H9 (cell line): ENCODE data around the gene MAGI1. TPM values are rescaled to one million over a fixed set of nuclear protein-coding genes. Genes with fewer than 3 reads are reported as not detected.

Experiments used
- DNase-seq: peaks from one replicate; pipeline ENCODE4 v3.0.0-alpha.2; 2017
- H2AFZ ChIP-seq: one replicate; pipeline ENCODE4 v1.6.1; 2013; ENCODE audit warnings: mild to moderate bottlenecking, low read length, control low read depth, moderate library complexity
- H2AK5ac ChIP-seq: 2 replicates; pipeline ENCODE4 v1.6.1; 2013; ENCODE audit warnings: low read length, control low read depth, mixed read lengths; ENCODE audit not compliant: insufficient read length
- H2BK120ac ChIP-seq: one replicate; pipeline ENCODE4 v1.6.1; 2013; ENCODE audit warnings: low read depth, mild to moderate bottlenecking, low read length, control low read depth, inconsistent platforms; ENCODE audit not compliant: poor library complexity, severe bottlenecking
- H2BK12ac ChIP-seq: 2 replicates; pipeline ENCODE4 v1.6.1; 2013; ENCODE audit warnings: low read length, control low read depth, mixed read lengths, low read depth; ENCODE audit not compliant: insufficient read length
- H2BK15ac ChIP-seq: 2 replicates; pipeline ENCODE4 v1.6.1; 2013; ENCODE audit warnings: low read depth, low read length, control low read depth
- H2BK20ac ChIP-seq: one replicate; pipeline ENCODE4 v1.6.1; 2013; ENCODE audit warnings: low read depth, mild to moderate bottlenecking, low read length, control low read depth, inconsistent platforms; ENCODE audit not compliant: poor library complexity, severe bottlenecking
- H2BK5ac ChIP-seq: 2 replicates; pipeline ENCODE4 v1.6.1; 2013; ENCODE audit warnings: low read length, control low read depth, mixed read lengths; ENCODE audit not compliant: insufficient read length
- H3K14ac ChIP-seq: 2 replicates; pipeline ENCODE4 v1.6.1; 2013; ENCODE audit warnings: low read length, control low read depth; ENCODE audit not compliant: insufficient read depth
- H3K18ac ChIP-seq: 2 replicates; pipeline ENCODE4 v1.6.1; 2013; ENCODE audit warnings: low read depth, mild to moderate bottlenecking, mixed read lengths, low read length, control low read depth; ENCODE audit not compliant: insufficient read length
- H3K23ac ChIP-seq: 2 replicates; pipeline ENCODE4 v1.6.1; 2013; ENCODE audit warnings: low read length, control low read depth, mixed read lengths, low read depth; ENCODE audit not compliant: insufficient read length
- H3K23me2 ChIP-seq: 2 replicates; pipeline ENCODE4 v1.6.1; 2013; ENCODE audit warnings: low read depth, mild to moderate bottlenecking, mixed read lengths, low read length, control low read depth; ENCODE audit not compliant: insufficient read length, poor library complexity, severe bottlenecking
- H3K27ac ChIP-seq: 2 replicates; pipeline ENCODE4 v1.5.1; 2013; ENCODE audit warnings: low read length, control low read depth, mixed read lengths, low read depth; ENCODE audit not compliant: insufficient read length
- H3K27me3 ChIP-seq: 2 replicates; pipeline ENCODE4 v1.6.1; 2013; ENCODE audit warnings: low read length, control low read depth, inconsistent platforms; ENCODE audit not compliant: insufficient read depth
- H3K4ac ChIP-seq: 2 replicates; pipeline ENCODE4 v1.6.1; 2013; ENCODE audit warnings: low read depth, mild to moderate bottlenecking, control low read depth, inconsistent platforms, low read length, moderate library complexity
- H3K4me1 ChIP-seq: 2 replicates; pipeline ENCODE4 v1.6.1; 2013; ENCODE audit warnings: low read length, control low read depth, inconsistent platforms; ENCODE audit not compliant: insufficient read depth
- H3K4me2 ChIP-seq: 2 replicates; pipeline ENCODE4 v1.6.1; 2013; ENCODE audit warnings: low read length, control low read depth, mixed read lengths; ENCODE audit not compliant: insufficient read length, insufficient read depth
- H3K56ac ChIP-seq: 2 replicates; pipeline ENCODE4 v1.6.1; 2013; ENCODE audit warnings: low read depth, mild to moderate bottlenecking, mixed read lengths, low read length, control low read depth; ENCODE audit not compliant: insufficient read length
- H3K79me1 ChIP-seq: 2 replicates; pipeline ENCODE4 v1.6.1; 2013; ENCODE audit warnings: low read depth, mild to moderate bottlenecking, moderate library complexity, low read length, control low read depth, inconsistent platforms; ENCODE audit not compliant: insufficient read depth, poor library complexity, severe bottlenecking
- H3K79me2 ChIP-seq: 2 replicates; pipeline ENCODE4 v1.6.1; 2013; ENCODE audit warnings: low read length, control low read depth, inconsistent platforms; ENCODE audit not compliant: insufficient read depth
- H3K9ac ChIP-seq: 2 replicates; pipeline ENCODE4 v1.6.1; 2013; ENCODE audit warnings: low read length, control low read depth, mixed read lengths; ENCODE audit not compliant: insufficient read length; ENCODE audit errors: extremely low read depth
- H3K9me3 ChIP-seq: one replicate; pipeline ENCODE4 v1.6.1; 2013; ENCODE audit warnings: low read depth, low read length, inconsistent platforms; ENCODE audit not compliant: control insufficient read depth
- H3T11ph ChIP-seq: one replicate; pipeline ENCODE4 v1.6.1; 2013; ENCODE audit warnings: mild to moderate bottlenecking, low read length, control low read depth, inconsistent platforms
- H4K20me1 ChIP-seq: one replicate; pipeline ENCODE4 v1.6.1; 2013; ENCODE audit not compliant: control insufficient read depth, insufficient read length, insufficient read depth
- H4K5ac ChIP-seq: 2 replicates; pipeline ENCODE4 v1.6.1; 2013; ENCODE audit warnings: low read depth, mild to moderate bottlenecking, mixed read lengths, low read length, control low read depth; ENCODE audit not compliant: insufficient read length
- H4K8ac ChIP-seq: replicated peaks from 2 replicates; pipeline ENCODE4 v1.6.1; 2013; ENCODE audit warnings: low read length, control low read depth, mixed read lengths, low read depth; ENCODE audit not compliant: insufficient read length
- H4K91ac ChIP-seq: 2 replicates; pipeline ENCODE4 v1.6.1; 2013; ENCODE audit warnings: low read depth, mild to moderate bottlenecking, moderate library complexity, mixed read lengths, low read length, control low read depth; ENCODE audit not compliant: insufficient read length
- H3K27ac Mint-ChIP-seq, 3 experiments: 2 replicates in 2 of 3; 3 replicates in 1 of 3; pipeline ENCODE4 v1.8.0; 2020 to 2021; ENCODE audit warnings: mixed read lengths in 3 of 3, mild to moderate bottlenecking in 1 of 3, moderate library complexity in 1 of 3
- H3K27me3 Mint-ChIP-seq: 2 replicates; pipeline ENCODE4 v1.8.0; 2021; ENCODE audit warnings: low read depth, mild to moderate bottlenecking, moderate library complexity, mixed read lengths
- H3K36me3 Mint-ChIP-seq, 3 experiments: 2 replicates in 2 of 3; 3 replicates in 1 of 3; pipeline ENCODE4 v1.8.0; 2020 to 2021; ENCODE audit warnings: low read depth in 3 of 3, mixed read lengths in 3 of 3; ENCODE audit not compliant: insufficient read depth in 1 of 3
- H3K4me1 Mint-ChIP-seq, 2 experiments: 2 replicates each; pipeline ENCODE4 v1.8.0; 2020; ENCODE audit warnings: mixed read lengths in 2 of 2
- H3K4me3 Mint-ChIP-seq, 2 experiments: 2 replicates in 1 of 2; 3 replicates in 1 of 2; pipeline ENCODE4 v1.8.0; 2020 to 2021; ENCODE audit warnings: mild to moderate bottlenecking in 2 of 2, mixed read lengths in 2 of 2, moderate library complexity in 1 of 2
- H3K9me3 Mint-ChIP-seq, 2 experiments: 2 replicates in 1 of 2; 3 replicates in 1 of 2; pipeline ENCODE4 v1.8.0; 2020; ENCODE audit warnings: mild to moderate bottlenecking in 2 of 2, mixed read lengths in 2 of 2, moderate library complexity in 1 of 2
- WGBS: extraction: QIAGEN DNeasy Blood & Tissue Kit; methylation state at CpG from one replicate; pipeline ENCODE4 v1.1.7; 2013; ENCODE audit warnings: missing lambda C conversion rate, low lambda C conversion rate, mixed read lengths; ENCODE audit not compliant: insufficient read length; ENCODE audit errors: extremely low coverage; 5-methylcytosine and 5-hydroxymethylcytosine counted together
- total RNA-seq: library from RNA; stranded (reverse); gene quantifications from 2 replicates; pipeline ENCODE4 v1.2.1, GENCODE V29; 2021
- TF ChIP-seq, protein P1 (sequence below): fragments of 200-600 bp; sonication (generic); conservative IDR thresholded peaks from 3 replicates; pipeline ENCODE4 v1.8.0; 2021; ENCODE audit warnings: antibody characterized with exemption, mild to moderate bottlenecking

The MAGI1 gene
- total RNA-seq, 1 experiment from 2014 or later = 65.7 TPM

DNA sequence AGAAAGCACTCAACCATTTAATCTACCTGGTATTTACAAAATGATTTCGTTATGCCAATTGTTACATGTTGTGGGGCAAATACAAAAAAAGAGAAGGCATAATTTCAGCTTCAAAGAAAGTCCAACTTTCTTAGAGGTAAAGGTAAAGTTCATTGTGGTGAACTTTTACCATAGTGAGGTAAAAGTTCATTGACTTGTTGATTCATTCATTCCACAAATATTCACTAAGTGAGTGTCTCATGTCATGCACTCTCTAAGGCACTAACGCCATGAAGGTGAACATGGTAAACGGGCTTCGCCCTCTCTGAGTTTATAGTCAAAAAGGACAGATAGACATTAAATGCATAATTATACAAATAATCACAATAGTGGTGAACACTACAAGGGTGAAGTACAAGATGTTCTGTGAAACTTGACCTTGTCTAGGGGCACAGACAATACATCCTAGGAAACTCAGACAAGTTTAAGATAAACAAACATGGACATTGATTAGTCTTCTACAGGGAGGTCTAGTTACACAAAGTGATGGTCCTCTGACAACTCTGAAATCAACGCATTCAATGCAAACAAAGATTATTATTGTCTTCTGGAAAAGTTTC is 378.6 kb downstream of the MAGI1 start:
- H3K4me1 Mint-ChIP-seq = peaks cover 32 to 34% of the 10 kb centered on the region in 2 experiments
- DNase-seq = no peak
- H2AFZ ChIP-seq = no peak overlapping the region
- H3K79me1 ChIP-seq = no peaks in the 10 kb centered on the region
- no peaks in the 10 kb centered on the region for H3K9me3 ChIP-seq
- H3K18ac ChIP-seq = no peak overlapping the region
- no peak overlapping the region for H3K4me2 ChIP-seq
- no peak overlapping the region for H3K23ac ChIP-seq
- no peak overlapping the region for H3K4me3 Mint-ChIP-seq
- no peak overlapping the region for H2BK120ac ChIP-seq
- 0 out of 7 replicates have a peak, but pooled peaks cover 0 to 1% (median 0%) of the 10 kb centered on the region in 3 experiments for H3K36me3 Mint-ChIP-seq
- H3K4ac ChIP-seq = no peak overlapping the region
- no peak overlapping the region for H3K27ac ChIP-seq
- no peak overlapping the region for H2BK12ac ChIP-seq
- no peak overlapping the region for H3K14ac ChIP-seq
- WGBS = no CpG with 5 or more reads among the region's 5 CpGs
- H3K9ac ChIP-seq = no peak overlapping the region
- TF ChIP-seq, protein P1, sequence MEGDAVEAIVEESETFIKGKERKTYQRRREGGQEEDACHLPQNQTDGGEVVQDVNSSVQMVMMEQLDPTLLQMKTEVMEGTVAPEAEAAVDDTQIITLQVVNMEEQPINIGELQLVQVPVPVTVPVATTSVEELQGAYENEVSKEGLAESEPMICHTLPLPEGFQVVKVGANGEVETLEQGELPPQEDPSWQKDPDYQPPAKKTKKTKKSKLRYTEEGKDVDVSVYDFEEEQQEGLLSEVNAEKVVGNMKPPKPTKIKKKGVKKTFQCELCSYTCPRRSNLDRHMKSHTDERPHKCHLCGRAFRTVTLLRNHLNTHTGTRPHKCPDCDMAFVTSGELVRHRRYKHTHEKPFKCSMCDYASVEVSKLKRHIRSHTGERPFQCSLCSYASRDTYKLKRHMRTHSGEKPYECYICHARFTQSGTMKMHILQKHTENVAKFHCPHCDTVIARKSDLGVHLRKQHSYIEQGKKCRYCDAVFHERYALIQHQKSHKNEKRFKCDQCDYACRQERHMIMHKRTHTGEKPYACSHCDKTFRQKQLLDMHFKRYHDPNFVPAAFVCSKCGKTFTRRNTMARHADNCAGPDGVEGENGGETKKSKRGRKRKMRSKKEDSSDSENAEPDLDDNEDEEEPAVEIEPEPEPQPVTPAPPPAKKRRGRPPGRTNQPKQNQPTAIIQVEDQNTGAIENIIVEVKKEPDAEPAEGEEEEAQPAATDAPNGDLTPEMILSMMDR = no peak
- no peak overlapping the region for H2AK5ac ChIP-seq
- H3K79me2 ChIP-seq = no peaks in the 10 kb centered on the region
- no peaks in the 10 kb centered on the region for H3K4me1 ChIP-seq
- H3K56ac ChIP-seq = no peak overlapping the region
- no peak overlapping the region for H2BK15ac ChIP-seq
- H4K20me1 ChIP-seq = no peaks in the 10 kb centered on the region
- no peak overlapping the region for H4K8ac ChIP-seq
- no peak overlapping the region for H3K27ac Mint-ChIP-seq
- no peak overlapping the region for H4K5ac ChIP-seq
- H2BK5ac ChIP-seq = no peak overlapping the region
- no peak overlapping the region for H3T11ph ChIP-seq
- no peaks in the 10 kb centered on the region for H3K27me3 ChIP-seq
- H3K9me3 Mint-ChIP-seq = no peaks in the 10 kb centered on the region
- no peaks in the 10 kb centered on the region for H3K27me3 Mint-ChIP-seq
- no peak overlapping the region for H2BK20ac ChIP-seq
- no peaks in the 10 kb centered on the region for H3K23me2 ChIP-seq
- H4K91ac ChIP-seq = no peak overlapping the region
